Coronary artery (tissue), 2 donors: Measurements from ENCODE around the gene RAB3B.

ENCODE experiments used
- DNase-seq: peaks from one replicate; pipeline ENCODE4 v3.0.0-alpha.2; 2017; ENCODE audit warnings: low spot score
- H3K27ac ChIP-seq, 2 donors: fragments of 200-600 bp; sonication (generic); one replicate each; pipeline ENCODE4 v1.5.1; 2016 to 2019
- H3K4me3 ChIP-seq: fragments of 200-600 bp; sonication (generic); 2 replicates; pipeline ENCODE4 v1.5.1; 2016; ENCODE audit warnings: mild to moderate bottlenecking, moderate library complexity
- CTCF ChIP-seq: fragments of 200-600 bp; sonication (generic); IDR thresholded peaks from one replicate; pipeline ENCODE4 v1.5.1; 2019; ENCODE audit warnings: antibody characterized with exemption

RAB3B gene

GRCh38 chr1:51946300-51946699 lies 44.2 kb downstream of the RAB3B start:
- no peak overlapping the region for H3K4me3 ChIP-seq
- no peak for DNase-seq
- no peak overlapping the region for H3K27ac ChIP-seq
- no peak for TF ChIP-seq CTCF

GRCh38 chr1:51945591-51945990 lies 44.9 kb downstream of the RAB3B start:
- no peak overlapping the region for H3K4me3 ChIP-seq
- DNase-seq, result no peak
- H3K27ac ChIP-seq, result no peak overlapping the region
- TF ChIP-seq CTCF, result no peak

- H3K27ac ChIP-seq, result no peak overlapping the region
- H3K4me3 ChIP-seq, result no peak overlapping the region
- TF ChIP-seq CTCF, result no peak
- DNase-seq, result no peak
These were observed 48.2 kb downstream of the RAB3B start for GRCh38 chr1:51942281-51942680.

GRCh38 chr1:51941528-51941927 lies 49.0 kb downstream of the RAB3B start:
- Histone ChIP-seq H3K27ac (no peak overlapping the region), H3K4me3 (no peak overlapping the region)
- no peak for DNase-seq
- no peak for TF ChIP-seq CTCF

- DNase-seq, result no peak
- Histone ChIP-seq H3K27ac (no peak overlapping the region), H3K4me3 (no peak overlapping the region)
- TF ChIP-seq CTCF, result no peak
These were observed 53.4 kb downstream of the RAB3B start for GRCh38 chr1:51937112-51937511.

- no peak for DNase-seq
- TF ChIP-seq CTCF, result no peak
- Histone ChIP-seq H3K4me3 (no peak overlapping the region), H3K27ac (no peak overlapping the region)
These were observed 54.0 kb downstream of the RAB3B start for GRCh38 chr1:51936531-51936930.

GRCh38 chr1:51933344-51933743 lies 57.2 kb downstream of the RAB3B start:
- TF ChIP-seq CTCF, result no peak

More at GRCh38 chr1:51933344-51933743, 57.2 kb downstream of the RAB3B start:
- Histone ChIP-seq H3K4me3 (no peak overlapping the region), H3K27ac (no peak overlapping the region)
- no peak for DNase-seq
